ENCODE measurements around the gene MBD2.

- TF ChIP-seq CTCF (conservative IDR thresholded peaks at IDR 0.05; ENCODE audit: low read depth, low read length) (no peak), EZH2phosphoT487 (IDR thresholded peaks at IDR 0.05; ENCODE audit: borderline replicate concordance, low read length) (no peak), EZH2 (IDR thresholded peaks at IDR 0.05; ENCODE audit: low read length, unreplicated experiment) (no peak)
Observed at GRCh38 chr18:54239091-54239490, 14.6 kb upstream of the MBD2 start.
